GM19467 (cell line): ENCODE results near the gene VIT.
"Not testable (repeated sequence)": the region's sequence is repeated elsewhere in the genome, so short reads cannot be mapped to it uniquely, and the experiment has no call there.

Source experiments
- ATAC-seq: cut with Tn5 transposase; IDR thresholded peaks from one replicate; pipeline ENCODE4 v1.9.1; 2021; ENCODE audit warnings: mild to moderate bottlenecking, moderate library complexity; ENCODE audit not compliant: unreplicated experiment

Gene VIT

DNA sequence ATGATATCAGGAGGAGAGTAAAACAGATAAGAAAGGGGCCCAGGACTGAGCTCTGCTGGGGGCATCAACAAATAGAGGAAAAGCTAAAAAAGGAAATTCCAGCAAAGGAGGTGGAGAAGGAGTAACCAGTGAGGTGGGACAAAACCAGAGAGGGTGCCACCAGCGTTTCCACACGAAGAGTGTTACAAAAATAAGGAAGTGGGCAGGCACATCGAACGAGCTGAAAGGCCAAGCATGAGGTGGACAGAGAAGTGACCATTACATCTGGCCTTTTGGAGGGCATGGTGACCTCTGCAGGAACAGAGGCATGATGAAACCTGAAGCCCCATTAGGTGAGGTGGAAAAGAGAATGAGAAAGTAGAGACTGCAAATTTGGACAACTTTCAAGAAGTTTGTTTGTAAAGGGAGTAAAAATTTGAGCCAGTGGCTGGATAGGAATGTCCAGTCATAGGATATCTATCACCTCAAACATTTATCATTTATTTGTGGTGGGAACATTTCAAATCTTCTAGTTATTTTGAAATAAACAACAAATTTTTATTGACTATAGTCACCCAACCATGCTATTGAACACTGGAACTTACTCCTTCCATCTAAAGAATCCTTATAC lies 18.4 kb upstream of the VIT start:
- ATAC-seq: no peak

DNA sequence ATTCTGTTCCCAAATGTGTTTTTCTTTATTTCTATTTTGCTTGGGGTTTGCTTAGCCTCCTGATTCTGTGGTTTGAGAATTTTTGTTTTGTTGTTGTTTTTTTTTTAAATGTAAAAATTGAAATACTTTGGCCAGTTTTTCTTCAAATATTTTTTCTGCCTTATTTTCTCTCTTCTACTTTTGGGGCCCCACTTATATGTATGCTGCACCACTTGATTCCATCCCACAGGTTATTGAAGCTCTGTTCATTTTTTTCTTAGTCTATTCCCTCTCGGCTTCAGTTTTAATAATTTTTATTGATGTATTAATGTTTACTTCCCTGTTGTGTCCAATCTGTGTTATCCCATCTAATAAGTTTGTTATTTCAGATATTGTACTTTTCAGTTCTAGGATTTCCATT lies 17.7 kb upstream of the VIT start:
- ATAC-seq: no peak

DNA sequence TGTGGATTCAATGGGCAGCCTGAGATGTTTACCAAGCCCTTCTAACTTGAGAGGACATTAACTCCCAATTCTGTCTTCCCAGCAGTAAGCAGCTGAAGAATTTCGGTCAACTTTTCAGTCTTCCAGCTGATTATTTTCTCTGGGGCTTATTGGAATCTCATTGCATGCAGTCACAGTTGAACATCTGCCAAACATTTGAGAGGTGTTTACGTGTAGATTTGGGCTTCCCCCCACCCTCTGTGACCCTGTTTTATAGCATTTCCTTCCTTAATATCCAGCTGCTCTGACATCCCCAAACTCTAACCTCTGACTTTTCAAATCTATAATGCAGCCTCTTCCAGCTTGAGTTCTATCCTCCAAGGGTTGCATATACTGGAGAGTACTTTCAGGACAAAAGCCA lies 16.5 kb upstream of the VIT start:
- ATAC-seq: no peak

DNA sequence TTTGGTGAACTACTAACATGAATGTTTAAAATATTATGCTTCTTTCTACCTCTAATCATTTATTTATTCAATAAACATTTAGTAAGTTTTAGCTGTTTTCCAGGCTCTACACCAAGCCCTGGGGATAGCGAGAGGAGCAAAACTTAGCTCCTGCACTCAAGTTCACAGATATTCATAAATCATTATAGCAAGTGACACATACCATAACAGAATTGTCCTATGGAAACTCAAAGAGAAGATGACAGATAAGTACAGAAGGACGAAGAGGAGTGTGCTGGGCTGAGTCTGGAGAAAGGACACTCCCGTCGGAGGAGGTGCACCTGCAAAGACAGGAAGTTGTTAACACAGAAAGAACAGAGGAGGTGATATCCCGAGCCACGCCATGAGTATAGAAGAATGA lies 13.9 kb upstream of the VIT start:
- no peak for ATAC-seq

DNA sequence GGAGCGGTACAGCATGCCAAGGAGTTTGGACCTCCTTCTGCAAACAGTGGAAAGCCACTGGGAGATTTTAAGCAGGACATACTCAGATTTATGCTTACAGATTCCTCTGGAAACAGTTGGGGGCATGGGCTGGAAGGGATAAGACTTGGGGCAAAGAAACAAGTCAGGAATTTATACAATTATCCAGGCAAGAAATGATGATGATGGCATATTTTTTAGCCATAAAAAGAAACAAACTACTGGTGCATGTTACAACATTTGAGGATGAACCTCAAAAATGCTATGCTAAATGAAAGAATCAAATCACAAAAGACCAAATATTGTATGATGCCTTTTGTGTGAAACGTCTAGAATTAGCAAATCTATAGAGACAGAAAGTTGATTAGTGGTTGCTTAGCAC lies 13.5 kb upstream of the VIT start:
- ATAC-seq: no peak

DNA sequence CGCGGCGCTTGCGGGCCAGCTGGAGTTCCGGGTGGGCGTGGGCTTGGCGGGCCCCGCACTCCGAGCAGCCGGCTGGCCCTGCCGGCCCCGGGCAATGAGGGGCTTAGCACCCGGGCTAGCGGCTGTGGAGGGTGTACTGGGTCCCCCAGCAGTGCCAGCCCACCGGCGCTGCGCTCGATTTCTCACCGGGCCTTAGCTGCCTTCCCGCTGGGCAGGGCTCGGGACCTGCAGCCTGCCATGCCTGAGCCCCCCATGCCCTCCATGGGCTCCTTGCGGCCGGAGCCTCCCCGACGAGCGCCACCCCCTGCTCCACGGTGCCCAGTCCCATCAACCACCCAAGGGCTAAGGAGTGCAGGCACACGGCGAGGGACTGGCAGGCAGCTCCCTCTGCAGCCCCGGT lies 8.2 kb upstream of the VIT start:
- not testable (repeated sequence) for ATAC-seq

DNA sequence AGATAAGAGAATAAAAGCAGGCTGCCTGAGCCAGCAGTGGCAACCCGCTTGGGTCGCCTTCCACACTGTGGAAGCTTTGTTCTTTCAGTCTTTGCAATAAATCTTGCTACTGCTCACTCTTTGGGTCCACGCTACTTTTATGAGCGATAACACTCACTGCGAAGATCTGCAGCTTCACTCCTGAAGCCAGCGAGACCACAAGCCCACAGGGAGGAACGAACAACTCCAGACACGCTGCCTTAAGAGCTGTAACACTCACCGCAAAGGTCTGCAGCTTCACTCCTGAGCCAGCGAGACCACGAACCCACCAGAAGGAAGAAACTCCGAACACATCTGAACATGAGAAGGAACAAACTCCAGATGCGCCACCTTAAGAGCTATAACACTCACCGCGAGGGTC lies 7.5 kb upstream of the VIT start:
- not testable (repeated sequence) for ATAC-seq

DNA sequence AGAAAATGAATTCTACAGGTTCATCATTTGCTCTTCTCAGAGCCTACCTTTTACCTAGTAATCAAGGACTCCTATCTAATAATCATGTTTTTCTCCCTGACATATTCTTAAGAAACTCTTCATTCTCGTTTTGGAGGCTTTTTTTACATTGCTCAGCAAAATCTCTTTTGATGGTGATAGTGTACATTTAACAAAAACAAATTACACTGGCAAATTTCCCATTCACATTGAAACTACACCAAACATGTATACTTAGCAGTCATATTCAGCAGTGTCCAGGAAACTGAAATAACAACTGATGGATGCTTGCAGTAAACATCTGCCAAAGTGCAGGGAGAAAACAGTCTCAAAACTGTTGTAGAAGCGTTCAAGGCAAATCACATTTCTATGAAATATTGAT lies 4.4 kb upstream of the VIT start:
- ATAC-seq: no peak

DNA sequence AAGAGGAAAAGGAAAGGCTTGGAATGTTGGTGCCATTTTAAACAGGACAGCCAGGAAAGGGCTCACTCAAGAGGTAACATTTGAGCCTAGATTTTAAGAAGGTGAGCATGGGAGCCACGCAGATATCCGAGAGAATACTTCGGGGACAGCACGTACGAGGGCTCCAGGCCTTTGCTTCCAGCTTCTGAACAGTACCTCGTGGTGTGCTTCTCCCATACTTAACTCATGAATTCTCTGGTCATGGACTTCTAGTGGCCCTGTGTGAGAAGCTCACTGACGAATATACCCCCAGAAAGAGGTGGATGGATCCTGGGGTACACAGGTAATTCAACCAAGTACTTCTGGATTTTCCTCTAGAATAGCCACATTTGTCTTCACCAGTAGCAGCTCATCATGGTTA lies 2.7 kb upstream of the VIT start:
- no peak for ATAC-seq

DNA sequence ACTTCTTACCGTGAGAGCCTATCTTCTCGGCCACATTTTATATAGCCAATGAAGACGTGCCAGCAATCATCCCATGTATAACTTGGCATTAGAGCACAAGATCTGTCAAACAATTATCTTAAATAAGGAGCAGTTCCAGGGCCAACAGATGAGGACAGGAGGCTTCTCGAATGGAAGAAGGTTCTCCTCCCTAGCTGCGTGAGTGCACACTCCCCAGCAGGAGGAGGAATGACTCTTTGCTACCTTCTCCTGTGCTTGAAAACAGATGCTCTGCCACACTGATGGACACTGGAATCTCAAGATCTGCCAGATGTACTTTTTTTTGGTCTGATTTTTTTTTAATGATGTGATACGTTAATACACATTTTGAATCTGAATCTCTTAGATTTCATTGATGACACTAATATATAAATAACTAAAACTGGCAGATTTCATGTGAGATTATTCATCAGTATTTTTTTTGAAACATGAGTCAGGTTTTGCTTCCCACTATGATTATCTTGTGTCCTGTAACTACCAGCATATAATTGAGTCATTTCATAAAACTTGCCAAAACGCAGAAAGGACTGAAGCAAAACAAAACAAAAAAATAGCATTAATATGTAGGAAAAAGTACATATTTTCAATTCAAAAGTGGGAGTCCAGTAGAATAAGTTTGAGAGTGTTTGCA lies 626 bp upstream of the VIT start:
- no peak for ATAC-seq

DNA sequence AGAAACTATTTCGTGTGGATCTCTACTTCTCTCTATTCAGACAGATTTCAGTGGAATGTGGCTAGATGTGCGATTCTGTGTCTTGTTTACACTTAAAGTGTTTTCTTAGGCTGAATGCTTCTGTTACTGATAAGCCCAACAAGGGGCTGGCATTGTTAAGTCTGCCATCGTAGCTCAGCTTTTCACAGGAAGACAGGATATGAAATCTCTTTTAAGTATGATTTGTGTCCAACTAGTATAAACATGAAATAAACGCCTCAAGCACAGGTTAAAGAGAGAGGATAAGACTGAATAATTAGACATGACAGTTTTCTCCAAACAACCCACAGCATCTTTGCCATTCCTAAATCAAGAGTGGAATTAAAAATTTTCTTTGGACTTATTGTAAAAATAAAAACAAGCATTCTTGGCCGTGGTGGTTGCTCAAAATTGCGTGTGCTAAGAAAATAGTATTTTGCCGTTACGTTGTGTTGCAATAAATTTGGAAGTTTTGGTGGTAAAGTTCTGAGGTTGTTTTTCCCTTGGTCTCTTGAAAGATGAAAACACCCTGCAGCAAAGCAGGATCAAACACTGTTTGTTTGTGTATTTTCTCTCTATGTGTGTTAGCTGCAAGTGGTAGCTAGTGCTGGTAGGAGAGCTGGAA lies 1.0 kb downstream of the VIT start:
- no peak for ATAC-seq

DNA sequence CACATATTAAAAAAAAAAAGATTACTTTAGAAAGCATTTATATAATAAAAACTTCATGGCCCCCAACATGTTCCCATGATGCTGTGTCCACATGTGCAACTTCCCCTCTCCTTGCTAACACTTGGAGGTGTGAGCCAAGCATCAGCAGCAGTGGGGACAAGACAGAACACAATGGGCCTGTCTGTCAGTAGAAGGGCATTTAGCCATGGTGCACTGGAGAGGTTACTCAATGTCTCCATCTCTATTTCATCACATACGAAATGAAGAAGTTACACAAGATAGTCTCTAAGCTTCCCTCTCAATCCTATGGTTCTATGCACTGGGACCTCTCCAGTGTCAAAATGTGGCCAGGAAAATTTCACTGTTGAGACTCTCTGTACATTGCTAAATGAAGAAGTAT lies 2.5 kb downstream of the VIT start:
- ATAC-seq: no peak

DNA sequence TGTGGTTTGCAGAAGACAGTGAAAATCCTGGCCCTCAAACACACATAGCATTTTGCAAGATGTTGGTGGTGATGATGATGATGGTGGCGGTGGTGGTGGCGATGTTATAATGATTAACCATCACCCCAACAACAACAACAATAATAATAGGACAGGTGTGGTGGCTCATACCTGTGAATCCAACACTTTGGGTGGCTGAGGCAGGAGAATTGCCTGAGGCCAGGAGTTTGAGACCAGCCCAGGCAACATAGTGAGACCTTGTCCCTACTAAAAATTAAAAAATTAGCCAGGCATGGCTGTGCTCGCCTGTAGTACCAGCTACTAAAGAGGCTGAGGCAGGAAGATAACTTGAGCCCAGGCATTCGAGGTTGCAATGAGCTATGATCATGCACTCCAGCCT lies 3.8 kb downstream of the VIT start:
- ATAC-seq: no peak

DNA sequence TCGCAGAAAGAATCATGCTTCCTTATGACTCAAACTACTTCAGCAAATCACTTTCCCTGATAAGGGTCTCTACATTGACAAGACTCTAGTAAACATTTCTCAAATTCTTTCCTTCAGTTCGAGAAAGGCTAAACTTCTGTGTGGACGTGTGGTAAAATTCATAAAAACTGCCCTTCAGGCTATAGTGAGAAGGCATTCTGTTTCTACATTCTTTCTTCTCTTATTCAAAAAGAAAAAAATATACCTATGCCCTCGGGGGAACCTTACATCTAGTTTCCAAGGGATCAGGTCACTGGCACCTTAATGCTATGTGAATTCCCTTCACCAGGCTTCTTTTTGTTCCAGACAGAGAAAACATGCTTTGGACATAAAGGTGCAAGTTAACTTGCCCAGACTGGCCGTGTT lies 4.9 kb downstream of the VIT start:
- ATAC-seq: no peak

DNA sequence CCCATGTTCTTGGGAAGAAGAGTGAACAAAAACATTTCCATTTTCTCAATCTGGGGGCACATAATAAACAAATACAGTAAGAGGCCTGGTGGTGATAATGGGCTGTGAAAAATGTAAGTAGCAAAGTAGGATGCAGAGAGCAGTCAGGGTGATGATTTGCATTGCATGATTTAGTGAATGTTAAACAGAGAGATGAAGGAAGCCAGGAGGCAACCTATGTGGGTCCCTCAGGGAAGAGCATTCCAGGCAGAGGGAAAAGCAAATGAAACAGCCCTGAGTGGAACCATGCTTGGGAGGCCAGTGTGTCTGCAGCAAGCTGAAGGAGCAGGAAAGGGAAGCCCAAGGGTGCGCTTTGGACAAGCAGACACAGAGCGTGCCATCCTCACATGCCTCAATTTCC lies 5.4 kb downstream of the VIT start:
- no peak for ATAC-seq

DNA sequence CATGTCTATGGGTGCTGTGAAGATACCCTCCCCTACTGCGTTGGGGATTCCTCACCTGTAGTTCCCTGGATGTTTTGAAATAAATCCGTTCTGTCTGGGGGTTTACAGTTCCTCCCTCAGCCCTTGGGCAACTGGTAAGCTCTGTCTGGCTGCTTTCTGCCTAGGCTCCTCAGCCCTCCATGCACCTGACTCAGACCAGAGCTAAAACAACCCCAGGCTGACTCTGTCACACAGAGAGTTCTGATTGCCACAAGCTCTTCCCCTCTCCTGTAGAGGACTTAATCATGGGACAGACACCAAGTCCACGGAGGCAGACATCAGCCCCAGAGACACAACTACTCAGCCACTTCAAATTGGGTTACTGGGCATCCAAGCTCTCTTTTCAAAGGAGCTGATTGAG lies 6.3 kb downstream of the VIT start:
- ATAC-seq: no peak

DNA sequence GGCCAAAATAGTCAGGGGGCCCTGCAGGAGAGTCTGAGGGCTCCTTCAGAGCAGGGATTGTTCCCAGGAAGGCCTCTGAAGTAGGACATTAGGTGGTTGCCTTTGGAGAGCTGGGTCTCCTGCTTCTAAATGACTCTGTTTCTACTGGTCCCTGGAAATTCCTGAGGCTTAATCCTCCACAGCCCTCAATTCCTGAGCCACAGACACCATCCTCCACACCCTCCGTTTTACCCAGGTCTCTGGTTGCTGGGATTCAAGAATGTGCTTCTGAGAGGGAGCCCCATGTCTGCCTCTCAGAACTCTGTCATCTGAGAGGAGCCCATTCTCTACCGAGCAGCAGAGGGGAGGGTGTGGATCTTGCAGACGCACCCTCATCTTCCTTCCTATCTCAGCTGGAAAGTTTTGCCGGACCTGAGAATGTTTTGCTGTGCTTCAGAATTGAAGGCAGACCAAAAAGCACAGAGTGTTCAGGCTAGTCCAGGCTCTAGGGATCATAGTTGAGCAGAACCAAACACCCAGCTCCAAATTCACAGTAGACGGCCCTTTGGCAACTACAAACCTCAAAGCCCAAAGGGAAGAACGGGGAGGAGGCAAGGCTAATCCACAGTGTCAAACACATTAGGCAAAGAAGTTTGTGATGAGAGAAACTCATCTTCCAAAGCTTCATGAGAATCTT lies 8.1 kb downstream of the VIT start:
- ATAC-seq: no peak

DNA sequence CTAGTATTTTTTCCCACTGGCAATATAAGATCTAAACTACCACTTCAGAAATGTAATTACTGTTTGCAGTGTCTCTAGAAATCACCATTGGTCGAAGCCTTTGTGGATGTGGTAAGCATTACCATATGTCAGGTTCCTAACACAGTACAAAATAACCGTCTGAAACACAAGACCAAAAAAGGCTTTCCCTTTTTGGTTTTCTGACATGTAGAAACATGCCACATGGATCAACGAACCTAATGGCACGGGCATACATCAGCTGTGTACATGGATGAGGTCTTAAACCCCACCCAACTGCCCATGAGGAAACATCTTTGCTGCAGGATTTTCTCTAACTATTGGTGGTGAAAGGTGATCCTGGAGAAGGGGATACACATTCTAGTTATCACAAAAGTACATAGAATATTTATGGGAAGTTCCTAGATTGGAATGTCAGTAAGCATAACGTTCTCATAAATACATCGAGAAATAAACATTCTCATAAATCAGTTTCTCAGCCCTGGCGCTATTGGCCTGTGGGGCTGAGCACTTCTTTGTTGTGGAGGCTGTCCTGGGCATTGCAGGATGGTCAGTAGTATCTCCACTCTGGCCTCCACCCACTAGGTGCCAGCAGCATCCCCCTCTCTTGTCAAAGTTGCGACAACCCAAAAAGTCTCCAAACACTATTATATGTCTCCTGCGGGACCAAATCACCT lies 9.0 kb downstream of the VIT start:
- no peak for ATAC-seq

DNA sequence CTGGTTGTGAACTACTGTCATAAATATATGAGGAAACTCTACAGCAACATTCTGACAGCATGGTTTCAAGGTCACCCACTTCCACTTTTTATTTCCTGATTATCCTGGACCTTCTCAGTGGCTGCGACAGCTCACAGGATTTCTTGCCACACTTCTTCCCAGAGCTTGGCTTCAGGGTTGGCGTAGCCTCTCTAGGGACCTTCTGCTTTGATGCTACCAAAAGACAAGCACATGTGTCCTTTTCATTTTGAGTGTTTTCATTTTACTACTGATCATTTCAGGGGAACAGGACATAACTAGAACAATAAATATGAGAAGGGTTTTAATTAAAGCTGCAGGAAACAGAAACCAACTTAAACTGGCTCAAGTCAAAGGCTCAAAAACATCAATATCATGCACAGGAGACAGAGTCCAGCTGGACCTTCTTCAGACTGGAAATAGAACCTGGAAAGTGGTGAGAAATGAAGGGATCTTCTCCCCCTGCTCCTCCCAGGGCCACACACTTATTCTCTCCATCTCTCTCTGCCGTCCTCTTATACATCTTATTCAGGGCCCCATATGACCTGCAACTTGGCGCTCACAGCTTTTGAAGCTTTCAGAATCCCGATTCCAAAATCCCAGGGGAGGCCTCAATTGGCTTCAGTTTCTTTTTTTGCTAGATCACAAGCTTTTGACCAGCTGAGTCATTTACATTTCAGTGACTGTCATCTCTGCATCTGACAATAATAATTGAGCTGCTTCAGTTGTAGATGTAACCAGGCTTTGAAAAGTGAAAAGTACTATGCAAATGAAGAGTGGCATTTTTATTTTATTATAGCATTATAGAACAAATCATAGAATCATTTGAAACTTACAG lies 9.7 kb downstream of the VIT start:
- no peak for ATAC-seq

DNA sequence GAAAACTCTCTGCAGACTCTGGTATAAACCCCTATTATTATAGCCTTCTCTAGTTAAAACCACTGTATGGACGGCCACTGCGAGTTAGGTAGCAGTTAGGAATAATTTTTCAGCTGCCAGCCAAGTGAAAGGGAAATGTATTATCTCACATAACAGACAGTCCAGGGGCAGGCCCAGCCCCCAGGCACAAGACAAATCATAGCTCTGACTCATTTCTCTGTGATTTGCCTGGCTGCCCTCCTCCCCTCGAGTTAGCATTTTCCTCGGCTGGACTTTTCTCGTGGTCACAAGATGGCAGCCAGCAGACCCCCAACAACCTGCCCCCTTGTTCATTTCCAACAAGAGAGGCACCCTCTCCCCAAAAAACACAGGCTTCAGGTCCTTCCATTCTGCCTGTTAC lies 10.5 kb downstream of the VIT start:
- no peak for ATAC-seq
